ENCODE measurements around the gene ARL14EP.

DNA sequence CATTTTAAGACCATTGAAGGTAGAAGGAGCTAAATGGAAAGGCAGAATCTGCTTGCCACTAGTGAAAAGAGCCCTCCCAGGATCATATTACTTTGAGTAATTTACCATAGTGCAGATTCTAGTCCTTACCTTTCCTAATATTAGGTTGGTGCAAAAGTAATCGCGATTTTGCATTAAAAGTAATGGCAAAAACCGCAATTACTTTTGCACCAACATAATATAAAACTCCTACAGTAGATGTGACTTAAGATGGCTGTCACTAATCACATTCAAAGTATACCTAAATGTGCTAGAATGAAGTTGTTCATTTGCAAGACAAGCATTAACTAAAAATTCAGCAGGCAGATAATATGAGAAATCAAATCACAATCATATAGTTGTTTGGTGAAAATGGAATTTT is 38.1 kb upstream of the ARL14EP start:
- TF ChIP-seq, protein P1, sequence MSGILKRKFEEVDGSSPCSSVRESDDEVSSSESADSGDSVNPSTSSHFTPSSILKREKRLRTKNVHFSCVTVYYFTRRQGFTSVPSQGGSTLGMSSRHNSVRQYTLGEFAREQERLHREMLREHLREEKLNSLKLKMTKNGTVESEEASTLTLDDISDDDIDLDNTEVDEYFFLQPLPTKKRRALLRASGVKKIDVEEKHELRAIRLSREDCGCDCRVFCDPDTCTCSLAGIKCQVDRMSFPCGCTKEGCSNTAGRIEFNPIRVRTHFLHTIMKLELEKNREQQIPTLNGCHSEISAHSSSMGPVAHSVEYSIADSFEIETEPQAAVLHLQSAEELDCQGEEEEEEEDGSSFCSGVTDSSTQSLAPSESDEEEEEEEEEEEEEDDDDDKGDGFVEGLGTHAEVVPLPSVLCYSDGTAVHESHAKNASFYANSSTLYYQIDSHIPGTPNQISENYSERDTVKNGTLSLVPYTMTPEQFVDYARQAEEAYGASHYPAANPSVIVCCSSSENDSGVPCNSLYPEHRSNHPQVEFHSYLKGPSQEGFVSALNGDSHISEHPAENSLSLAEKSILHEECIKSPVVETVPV (CRISPR knock-in tag; IDR thresholded peaks at IDR 0.05): no peak
- TF ChIP-seq TOX (CRISPR knock-in tag; IDR thresholded peaks at IDR 0.05; ENCODE audit: borderline replicate concordance) (no peak), ESRRG (CRISPR knock-in tag; IDR thresholded peaks at IDR 0.05) (no peak), BACH2 (CRISPR knock-in tag; IDR thresholded peaks at IDR 0.05; ENCODE audit: borderline replicate concordance) (no peak), ARNTL (CRISPR knock-in tag; IDR thresholded peaks at IDR 0.05; ENCODE audit: borderline replicate concordance, low read depth) (no peak), ZFP30 (CRISPR knock-in tag; IDR thresholded peaks at IDR 0.05) (no peak), SNAI2 (CRISPR knock-in tag; IDR thresholded peaks at IDR 0.05) (no peak), TCF4 (CRISPR knock-in tag; IDR thresholded peaks at IDR 0.05; ENCODE audit: borderline replicate concordance) (no peak), PPARA (CRISPR knock-in tag; IDR thresholded peaks at IDR 0.05; ENCODE audit: borderline replicate concordance) (no peak)
- TF ChIP-seq, protein P2, sequence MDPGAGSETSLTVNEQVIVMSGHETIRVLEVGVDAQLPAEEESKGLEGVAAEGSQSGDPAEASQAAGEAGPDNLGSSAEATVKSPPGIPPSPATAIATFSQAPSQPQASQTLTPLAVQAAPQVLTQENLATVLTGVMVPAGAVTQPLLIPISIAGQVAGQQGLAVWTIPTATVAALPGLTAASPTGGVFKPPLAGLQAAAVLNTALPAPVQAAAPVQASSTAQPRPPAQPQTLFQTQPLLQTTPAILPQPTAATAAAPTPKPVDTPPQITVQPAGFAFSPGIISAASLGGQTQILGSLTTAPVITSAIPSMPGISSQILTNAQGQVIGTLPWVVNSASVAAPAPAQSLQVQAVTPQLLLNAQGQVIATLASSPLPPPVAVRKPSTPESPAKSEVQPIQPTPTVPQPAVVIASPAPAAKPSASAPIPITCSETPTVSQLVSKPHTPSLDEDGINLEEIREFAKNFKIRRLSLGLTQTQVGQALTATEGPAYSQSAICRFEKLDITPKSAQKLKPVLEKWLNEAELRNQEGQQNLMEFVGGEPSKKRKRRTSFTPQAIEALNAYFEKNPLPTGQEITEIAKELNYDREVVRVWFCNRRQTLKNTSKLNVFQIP (CRISPR knock-in tag; IDR thresholded peaks at IDR 0.05; ENCODE audit: borderline replicate concordance, low read depth): no peak
- TF ChIP-seq, protein P3, sequence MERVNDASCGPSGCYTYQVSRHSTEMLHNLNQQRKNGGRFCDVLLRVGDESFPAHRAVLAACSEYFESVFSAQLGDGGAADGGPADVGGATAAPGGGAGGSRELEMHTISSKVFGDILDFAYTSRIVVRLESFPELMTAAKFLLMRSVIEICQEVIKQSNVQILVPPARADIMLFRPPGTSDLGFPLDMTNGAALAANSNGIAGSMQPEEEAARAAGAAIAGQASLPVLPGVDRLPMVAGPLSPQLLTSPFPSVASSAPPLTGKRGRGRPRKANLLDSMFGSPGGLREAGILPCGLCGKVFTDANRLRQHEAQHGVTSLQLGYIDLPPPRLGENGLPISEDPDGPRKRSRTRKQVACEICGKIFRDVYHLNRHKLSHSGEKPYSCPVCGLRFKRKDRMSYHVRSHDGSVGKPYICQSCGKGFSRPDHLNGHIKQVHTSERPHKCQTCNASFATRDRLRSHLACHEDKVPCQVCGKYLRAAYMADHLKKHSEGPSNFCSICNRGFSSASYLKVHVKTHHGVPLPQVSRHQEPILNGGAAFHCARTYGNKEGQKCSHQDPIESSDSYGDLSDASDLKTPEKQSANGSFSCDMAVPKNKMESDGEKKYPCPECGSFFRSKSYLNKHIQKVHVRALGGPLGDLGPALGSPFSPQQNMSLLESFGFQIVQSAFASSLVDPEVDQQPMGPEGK (CRISPR knock-in tag; IDR thresholded peaks at IDR 0.05; ENCODE audit: borderline replicate concordance): no peak
- TF ChIP-seq, protein P4, sequence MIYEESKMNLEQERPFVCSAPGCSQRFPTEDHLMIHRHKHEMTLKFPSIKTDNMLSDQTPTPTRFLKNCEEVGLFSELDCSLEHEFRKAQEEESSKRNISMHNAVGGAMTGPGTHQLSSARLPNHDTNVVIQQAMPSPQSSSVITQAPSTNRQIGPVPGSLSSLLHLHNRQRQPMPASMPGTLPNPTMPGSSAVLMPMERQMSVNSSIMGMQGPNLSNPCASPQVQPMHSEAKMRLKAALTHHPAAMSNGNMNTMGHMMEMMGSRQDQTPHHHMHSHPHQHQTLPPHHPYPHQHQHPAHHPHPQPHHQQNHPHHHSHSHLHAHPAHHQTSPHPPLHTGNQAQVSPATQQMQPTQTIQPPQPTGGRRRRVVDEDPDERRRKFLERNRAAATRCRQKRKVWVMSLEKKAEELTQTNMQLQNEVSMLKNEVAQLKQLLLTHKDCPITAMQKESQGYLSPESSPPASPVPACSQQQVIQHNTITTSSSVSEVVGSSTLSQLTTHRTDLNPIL (CRISPR knock-in tag; IDR thresholded peaks at IDR 0.05; ENCODE audit: low read depth): no peak
